Natural killer cell treated with Interleukin-12 subunit alpha and Interleukin-12 subunit beta and Interleukin-15 and Interleukin-18, amount 100 ng/mL, for 72 hours (primary cell): ENCODE data around the gene KRT6C. TPM values are rescaled to one million over a fixed set of nuclear protein-coding genes. Genes with fewer than 3 reads are reported as not detected.
A peak's percentile ranks its signal among the peaks of the same experiment; 100 is the strongest.
"Not testable (repeated sequence)": the region's sequence is repeated elsewhere in the genome, so short reads cannot be mapped to it uniquely, and the experiment has no call there.

ENCODE experiments used
- ATAC-seq, 2 donors: fragments of 150-1000 bp; cut with Tn5 transposase in 1 of 2; sonication (Bioruptor Pico), chemical (Tn5 transposase) in 1 of 2; 2 replicates each; pipeline ENCODE4 v1.10.0; 2021
- DNase-seq: peaks from one replicate; pipeline ENCODE4 v3.0.0; 2022; ENCODE audit warnings: low spot score
- H3K27ac Mint-ChIP-seq, 2 donors: 1 replicate in 1 of 2; 2 replicates in 1 of 2; pipeline ENCODE4 v1.8.0; 2022; ENCODE audit warnings: mixed read lengths in 2 of 2, mild to moderate bottlenecking in 1 of 2, moderate library complexity in 1 of 2
- H3K27me3 Mint-ChIP-seq, 2 donors: 1 replicate in 1 of 2; 2 replicates in 1 of 2; pipeline ENCODE4 v1.8.0; 2022; ENCODE audit warnings: mixed read lengths in 2 of 2
- H3K36me3 Mint-ChIP-seq: one replicate; pipeline ENCODE4 v1.8.0; 2022; ENCODE audit warnings: mixed read lengths
- H3K4me1 Mint-ChIP-seq, 2 donors: 1 replicate in 1 of 2; 2 replicates in 1 of 2; pipeline ENCODE4 v1.8.0; 2022; ENCODE audit warnings: low read depth in 2 of 2, mixed read lengths in 2 of 2, mild to moderate bottlenecking in 1 of 2
- H3K4me3 Mint-ChIP-seq: one replicate; pipeline ENCODE4 v1.8.0; 2022; ENCODE audit warnings: mixed read lengths
- H3K9me3 Mint-ChIP-seq: 2 replicates; pipeline ENCODE4 v1.8.0; 2022; ENCODE audit warnings: mixed read lengths
- total RNA-seq, 2 donors: library from RNA; stranded (reverse); gene quantifications; one replicate each; pipeline ENCODE4 v1.2.3, GENCODE V29; 2022

The KRT6C gene
- total RNA-seq, 2 donors from 2014 or later = not detected

DNA sequence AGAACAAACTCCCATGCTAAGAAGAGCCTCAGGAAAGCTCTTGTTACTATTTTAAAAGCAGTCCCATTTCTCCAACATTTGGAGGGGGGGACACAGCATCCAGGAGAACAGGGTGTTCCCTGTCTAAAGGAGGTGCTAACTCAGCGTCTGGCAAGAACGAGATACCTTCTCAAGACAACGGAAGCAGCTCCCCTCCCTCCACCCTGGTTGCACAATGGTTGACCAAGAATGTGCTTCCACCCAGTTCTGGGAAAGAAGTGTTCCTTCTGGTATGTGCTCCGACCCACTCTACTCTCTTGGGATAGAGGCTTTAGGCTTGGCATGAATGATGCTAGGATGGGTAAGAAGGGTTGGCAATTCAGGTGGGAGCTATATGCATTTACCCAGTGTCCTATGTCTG is 20.9 kb upstream of the KRT6C start:
- ATAC-seq (no peak), DNase-seq (no peak)
- H3K36me3 Mint-ChIP-seq = no peaks in the 10 kb centered on the region
- no peak overlapping the region for H3K4me3 Mint-ChIP-seq
- peaks cover 16 to 27% of the 10 kb centered on the region in 2 donors for H3K27me3 Mint-ChIP-seq
- peaks cover 4 to 5% of the 10 kb centered on the region in 2 donors for H3K4me1 Mint-ChIP-seq
- no peaks in the 10 kb centered on the region for H3K9me3 Mint-ChIP-seq
- no peak overlapping the region for H3K27ac Mint-ChIP-seq

GRCh38 chr12:52494100-52494499 is 20.5 kb upstream of the KRT6C start:
- no peaks in the 10 kb centered on the region for H3K9me3 Mint-ChIP-seq
- peaks cover 16 to 29% of the 10 kb centered on the region in 2 donors for H3K27me3 Mint-ChIP-seq
- H3K27ac Mint-ChIP-seq = no peak overlapping the region
- no peak overlapping the region for H3K4me3 Mint-ChIP-seq
- H3K4me1 Mint-ChIP-seq = peaks cover 4 to 5% of the 10 kb centered on the region in 2 donors
- no peak for DNase-seq
- no peaks in the 10 kb centered on the region for H3K36me3 Mint-ChIP-seq
- ATAC-seq = no peak

GRCh38 chr12:52493172-52493571 is 19.6 kb upstream of the KRT6C start, which contains the start of gene KRT6A:
Gene KRT6A, minus strand, starts transcription at chr12:52493257. Its CDS starts 69 bp downstream, at chr12:52493188.
- Mint-ChIP-seq H3K27ac (no peak within 1 kb of the TSS), H3K4me1 (peaks cover 4 to 5% of the 10 kb centered on the region in 2 donors), H3K27me3 (peaks cover 19 to 34% of the 10 kb centered on the region in 2 donors), H3K4me3 (no peak within 1 kb of the TSS), H3K9me3 (no peaks in the 10 kb centered on the region), H3K36me3 (no peaks in the 10 kb centered on the region)
- DNase-seq (no peak), ATAC-seq (no peak)

DNA sequence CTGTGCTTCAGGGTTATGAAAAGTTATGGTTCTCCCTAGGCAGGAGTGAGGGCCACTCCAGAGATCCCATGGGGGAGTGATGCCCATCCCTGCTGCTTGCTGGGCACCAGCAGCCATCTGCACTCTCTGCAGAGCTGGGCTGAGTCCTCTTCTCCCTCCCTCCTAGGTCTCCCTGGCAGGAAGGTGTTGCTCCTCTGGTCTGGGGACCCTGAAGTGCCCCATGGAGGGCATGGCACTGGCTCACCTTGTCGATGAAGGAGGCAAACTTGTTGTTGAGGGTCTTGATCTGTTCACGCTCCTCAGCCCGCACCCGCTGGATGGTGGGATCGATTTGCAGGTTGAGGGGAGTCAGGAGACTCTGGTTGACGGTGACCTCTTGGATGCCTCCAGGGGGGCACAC is 18.8 kb upstream of the KRT6C start:
- not testable (repeated sequence) for H3K27ac Mint-ChIP-seq, ATAC-seq, H3K4me1 Mint-ChIP-seq, H3K4me3 Mint-ChIP-seq, H3K36me3 Mint-ChIP-seq, H3K9me3 Mint-ChIP-seq, DNase-seq
- H3K27me3 Mint-ChIP-seq = peaks cover 16 to 29% of the 10 kb centered on the region in 2 donors

- H3K4me1 Mint-ChIP-seq, DNase-seq, ATAC-seq, H3K36me3 Mint-ChIP-seq, H3K9me3 Mint-ChIP-seq, H3K4me3 Mint-ChIP-seq, H3K27ac Mint-ChIP-seq: not testable (repeated sequence)
- H3K27me3 Mint-ChIP-seq = peaks cover 19 to 29% of the 10 kb centered on the region in 2 donors
These were observed 17.9 kb upstream of the KRT6C start for GRCh38 chr12:52491495-52491894.

DNA sequence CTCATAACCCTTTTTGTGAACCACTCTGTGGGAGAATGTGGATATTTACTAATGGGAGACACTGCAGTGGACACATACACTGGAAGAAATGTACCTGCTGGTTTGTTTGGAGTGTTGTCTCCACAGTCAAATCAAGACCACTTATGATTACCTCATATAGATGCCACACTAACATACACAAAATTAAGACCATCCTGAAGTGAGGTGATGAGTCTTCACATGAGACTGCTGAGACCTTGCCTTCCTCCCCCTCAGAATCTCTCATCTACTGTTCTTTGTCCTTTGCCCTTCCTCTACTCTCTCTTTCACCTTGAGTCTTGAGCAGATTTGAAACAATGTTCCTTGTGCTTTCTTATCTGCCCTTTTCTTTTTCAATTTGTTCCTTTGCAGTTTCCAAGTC is 15.1 kb upstream of the KRT6C start:
- DNase-seq (no peak), ATAC-seq (no peak)
- Mint-ChIP-seq H3K27ac (no peak overlapping the region), H3K27me3 (peaks cover 36 to 42% of the 10 kb centered on the region in 2 donors), H3K4me1 (no peaks in the 10 kb centered on the region), H3K36me3 (peaks cover 13% of the 10 kb centered on the region), H3K9me3 (no peaks in the 10 kb centered on the region), H3K4me3 (no peak overlapping the region)

DNA sequence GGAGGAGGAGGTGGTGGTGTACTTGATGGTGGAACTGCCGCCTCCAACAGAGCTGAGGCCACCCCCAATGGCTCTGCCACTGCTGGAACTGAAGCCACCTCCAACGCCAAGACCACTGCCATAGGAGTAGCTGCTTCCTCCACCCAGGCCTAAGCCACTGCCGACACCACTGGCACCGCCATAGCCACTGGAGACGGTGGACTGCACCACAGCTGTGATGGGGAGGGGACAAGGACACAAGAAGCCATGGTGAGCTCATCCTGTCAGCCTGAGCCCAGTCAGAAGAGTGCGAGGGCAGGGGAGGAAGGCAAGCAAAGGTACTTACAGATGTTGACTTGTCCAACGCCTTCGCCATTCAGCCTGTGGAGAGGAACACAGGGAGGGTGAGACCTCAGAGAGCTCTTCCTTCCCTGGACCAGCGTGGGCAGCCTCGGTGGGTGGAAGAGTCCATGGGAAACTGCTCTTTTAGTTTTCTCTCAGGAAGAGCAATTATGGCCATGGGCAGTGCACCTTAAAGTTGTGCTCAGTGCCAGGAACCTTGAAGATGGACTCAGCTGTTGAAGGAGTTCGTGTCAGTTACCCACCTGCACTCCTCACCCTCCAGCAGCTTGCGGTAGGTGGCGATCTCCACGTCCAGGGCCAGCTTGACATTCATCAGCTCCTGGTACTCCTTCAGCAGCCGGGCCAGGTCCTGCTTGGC is 14.3 kb upstream of the KRT6C start:
- not testable (repeated sequence) for H3K9me3 Mint-ChIP-seq, DNase-seq, H3K4me3 Mint-ChIP-seq, H3K27ac Mint-ChIP-seq, H3K4me1 Mint-ChIP-seq
- ATAC-seq = peak in 1 of 2 donors; percentile 20
- H3K27me3 Mint-ChIP-seq = peaks cover 44 to 50% of the 10 kb centered on the region in 2 donors
- peaks cover 13% of the 10 kb centered on the region for H3K36me3 Mint-ChIP-seq

DNA sequence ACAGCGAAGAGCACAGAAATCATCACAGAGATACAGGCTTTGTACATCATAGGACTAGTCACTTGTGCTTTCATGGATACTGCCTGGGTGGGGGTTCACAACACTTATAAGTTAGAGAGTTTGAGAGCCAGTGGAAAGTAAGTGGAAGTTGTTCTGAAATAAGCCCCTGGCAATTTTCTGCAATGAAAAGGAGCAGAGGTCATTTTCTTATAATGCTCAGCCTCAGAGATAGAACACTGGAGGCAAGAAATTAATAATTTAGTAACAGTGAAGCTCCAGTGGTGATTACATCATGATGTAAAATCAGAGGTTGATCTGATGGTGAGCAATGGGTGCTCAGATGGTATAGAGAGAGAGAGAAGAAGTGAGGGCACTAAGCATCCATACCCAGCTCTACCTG is 13.6 kb upstream of the KRT6C start:
- H3K4me1 Mint-ChIP-seq = no peaks in the 10 kb centered on the region
- H3K27me3 Mint-ChIP-seq = peaks cover 48 to 52% of the 10 kb centered on the region in 2 donors
- peaks cover 13% of the 10 kb centered on the region for H3K36me3 Mint-ChIP-seq
- no peaks in the 10 kb centered on the region for H3K9me3 Mint-ChIP-seq
- no peak overlapping the region for H3K4me3 Mint-ChIP-seq
- DNase-seq (no peak), ATAC-seq (no peak)
- H3K27ac Mint-ChIP-seq = no peak overlapping the region

DNA sequence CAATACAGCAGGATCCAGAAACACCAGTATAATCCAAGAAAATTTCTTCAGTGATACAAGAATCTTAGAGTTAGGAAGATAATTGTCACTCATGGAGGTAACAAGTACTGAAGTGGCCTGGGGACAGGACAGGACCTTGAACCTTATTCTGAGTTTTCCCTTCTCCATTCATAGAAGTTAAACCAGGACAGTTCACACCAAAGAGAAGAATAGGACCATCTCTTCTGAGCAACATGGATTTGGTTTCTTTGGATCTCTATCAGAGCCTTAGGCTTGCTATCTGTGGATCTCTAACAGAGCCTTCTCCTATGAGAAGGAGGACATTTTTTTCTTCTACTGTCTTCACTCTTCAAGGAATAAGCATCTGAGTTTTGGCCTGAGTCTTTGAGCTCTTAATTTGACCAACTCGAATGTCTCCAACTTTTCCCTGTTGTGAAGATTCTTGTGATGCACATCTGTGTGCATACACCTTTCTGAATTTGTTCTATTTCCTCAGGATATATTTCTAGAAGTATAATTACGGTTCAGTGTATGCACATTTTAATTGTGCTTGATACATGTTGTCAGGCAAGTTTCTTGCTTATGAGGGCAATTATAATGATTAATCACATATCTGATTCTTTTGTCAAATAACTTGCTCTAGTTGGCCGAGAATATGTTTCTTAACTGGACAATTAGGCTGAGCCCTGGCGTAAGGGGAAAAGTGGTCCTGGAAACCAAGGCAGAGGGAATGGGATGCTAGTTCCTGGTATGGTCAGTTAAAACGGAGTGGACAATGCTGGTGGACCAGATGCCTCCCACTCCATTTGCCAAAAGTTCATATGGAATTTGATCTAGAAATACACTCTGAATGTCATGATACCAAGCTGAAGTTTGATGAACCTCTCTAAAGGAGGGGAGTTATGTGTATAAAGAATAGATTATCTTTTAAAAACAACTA is 12.8 kb upstream of the KRT6C start:
- Mint-ChIP-seq H3K4me3 (no peak overlapping the region), H3K27ac (no peak overlapping the region), H3K9me3 (no peaks in the 10 kb centered on the region), H3K36me3 (peaks cover 13% of the 10 kb centered on the region), H3K4me1 (no peaks in the 10 kb centered on the region), H3K27me3 (peaks cover 46 to 50% of the 10 kb centered on the region in 2 donors)
- ATAC-seq (no peak), DNase-seq (no peak)

- Mint-ChIP-seq H3K4me1 (no peaks in the 10 kb centered on the region), H3K4me3 (no peak overlapping the region), H3K36me3 (peaks cover 8% of the 10 kb centered on the region), H3K27me3 (peaks cover 22 to 39% of the 10 kb centered on the region in 2 donors), H3K9me3 (no peaks in the 10 kb centered on the region), H3K27ac (no peak overlapping the region)
- no peak for ATAC-seq
- DNase-seq = no peak
These were observed 6.5 kb upstream of the KRT6C start for GRCh38 chr12:52480073-52480472.

GRCh38 chr12:52477651-52478050 is 4.0 kb upstream of the KRT6C start:
- no peak overlapping the region for H3K4me3 Mint-ChIP-seq
- no peaks in the 10 kb centered on the region for H3K36me3 Mint-ChIP-seq
- H3K27me3 Mint-ChIP-seq = peaks cover 1 to 15% of the 10 kb centered on the region in 2 donors
- H3K27ac Mint-ChIP-seq = no peak overlapping the region
- H3K4me1 Mint-ChIP-seq = no peaks in the 10 kb centered on the region
- ATAC-seq (no peak), DNase-seq (no peak)
- no peaks in the 10 kb centered on the region for H3K9me3 Mint-ChIP-seq

GRCh38 chr12:52474212-52474611 is 607 bp upstream of the KRT6C start:
- ATAC-seq (no peak), DNase-seq (no peak)
- Mint-ChIP-seq H3K4me3 (no peak overlapping the region), H3K27ac (no peak overlapping the region), H3K9me3 (no peaks in the 10 kb centered on the region), H3K27me3 (peaks cover 0 to 8% of the 10 kb centered on the region in 2 donors), H3K4me1 (no peaks in the 10 kb centered on the region), H3K36me3 (no peaks in the 10 kb centered on the region)

DNA sequence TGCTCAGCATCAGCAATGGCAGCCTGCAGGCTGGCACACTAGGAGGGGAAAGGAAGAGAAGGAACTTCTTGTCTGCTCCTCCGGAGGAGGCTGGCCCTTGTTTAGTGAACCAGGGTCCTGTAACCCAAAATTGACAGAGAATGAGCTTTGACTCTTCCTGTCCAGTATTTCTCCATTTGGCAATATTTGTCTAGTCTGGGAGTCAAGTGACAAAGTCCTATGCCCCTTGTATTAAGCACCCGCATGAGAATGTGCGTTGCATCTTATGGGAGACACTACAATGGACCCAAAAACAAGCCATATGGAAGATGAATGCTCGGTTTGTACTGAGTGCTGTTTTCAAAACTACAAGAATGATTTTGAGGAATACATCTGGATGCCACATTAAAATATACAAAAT is 3.8 kb downstream of the KRT6C start:
- Mint-ChIP-seq H3K4me3 (no peak overlapping the region), H3K9me3 (no peaks in the 10 kb centered on the region), H3K27me3 (peaks cover 8 to 21% of the 10 kb centered on the region in 2 donors), H3K27ac (no peak overlapping the region), H3K36me3 (no peaks in the 10 kb centered on the region), H3K4me1 (no peaks in the 10 kb centered on the region)
- no peak for DNase-seq
- ATAC-seq = no peak

DNA sequence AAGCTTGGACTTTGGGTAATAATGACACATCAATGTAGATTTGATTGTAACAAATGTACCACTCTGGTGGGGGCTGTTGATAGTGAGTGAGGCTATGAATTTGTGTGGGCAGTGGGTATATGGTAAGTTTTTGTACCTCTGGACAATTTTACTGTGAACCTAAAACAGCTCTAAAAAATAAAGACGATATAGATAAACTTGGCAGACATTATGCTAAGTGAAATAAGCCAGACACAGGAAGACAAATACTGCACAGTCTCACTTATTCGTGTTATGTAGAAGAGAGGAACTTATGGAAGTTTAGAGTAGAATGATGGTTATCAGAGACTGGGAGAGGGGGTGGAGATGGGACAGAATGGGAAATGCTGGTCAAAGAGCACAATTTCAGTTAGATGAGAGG is 8.7 kb downstream of the KRT6C start:
- H3K27me3 Mint-ChIP-seq = peaks cover 23 to 40% of the 10 kb centered on the region in 2 donors
- no peaks in the 10 kb centered on the region for H3K4me1 Mint-ChIP-seq
- H3K4me3 Mint-ChIP-seq = no peak overlapping the region
- H3K36me3 Mint-ChIP-seq = no peaks in the 10 kb centered on the region
- H3K9me3 Mint-ChIP-seq = no peaks in the 10 kb centered on the region
- H3K27ac Mint-ChIP-seq = no peak overlapping the region
- ATAC-seq (no peak), DNase-seq (no peak)
